Type B pancreatic cell (in vitro differentiated cells): ENCODE results near the gene CFAP43. TPM values are rescaled to one million over a fixed set of nuclear protein-coding genes. Genes with fewer than 3 reads are reported as not detected.

Experiments used
- DNase-seq: peaks from one replicate; pipeline ENCODE4 v3.0.0; 2021; ENCODE audit warnings: mixed read lengths; ENCODE audit not compliant: unreplicated experiment; ENCODE audit errors: extremely low spot score
- H3K27ac Mint-ChIP-seq: 2 replicates; pipeline ENCODE4 v1.8.0; 2021; ENCODE audit warnings: mild to moderate bottlenecking, mixed read lengths
- H3K27me3 Mint-ChIP-seq: 2 replicates; pipeline ENCODE4 v1.8.0; 2021; ENCODE audit warnings: mixed read lengths
- H3K36me3 Mint-ChIP-seq: 2 replicates; pipeline ENCODE4 v1.8.0; 2021; ENCODE audit warnings: mixed read lengths
- H3K4me1 Mint-ChIP-seq: one replicate; pipeline ENCODE4 v1.8.0; 2021; ENCODE audit warnings: mixed read lengths; ENCODE audit not compliant: unreplicated experiment
- H3K4me3 Mint-ChIP-seq: 2 replicates; pipeline ENCODE4 v1.8.0; 2021; ENCODE audit warnings: mild to moderate bottlenecking, mixed read lengths
- H3K9me3 Mint-ChIP-seq: 2 replicates; pipeline ENCODE4 v1.8.0; 2021; ENCODE audit warnings: mixed read lengths
- total RNA-seq: library from RNA; stranded (reverse); gene quantifications from 2 replicates; pipeline ENCODE4 v1.2.1, GENCODE V29; 2021; ENCODE audit warnings: low replicate concordance
- TF ChIP-seq, protein P1 (sequence below): fragments of 200-600 bp; sonication (generic); conservative IDR thresholded peaks from 2 replicates; pipeline ENCODE4 v1.5.0; 2021; ENCODE audit warnings: antibody characterized with exemption, mild to moderate bottlenecking

Gene CFAP43
- total RNA-seq, 1 donor from 2014 or later = 7.6 TPM

GRCh38 chr10:104274762-104275721 lies 42.9 kb upstream of the CFAP43 start:
- H3K27me3 Mint-ChIP-seq = peaks cover 20% of the 10 kb centered on the region
- TF ChIP-seq, protein P1, sequence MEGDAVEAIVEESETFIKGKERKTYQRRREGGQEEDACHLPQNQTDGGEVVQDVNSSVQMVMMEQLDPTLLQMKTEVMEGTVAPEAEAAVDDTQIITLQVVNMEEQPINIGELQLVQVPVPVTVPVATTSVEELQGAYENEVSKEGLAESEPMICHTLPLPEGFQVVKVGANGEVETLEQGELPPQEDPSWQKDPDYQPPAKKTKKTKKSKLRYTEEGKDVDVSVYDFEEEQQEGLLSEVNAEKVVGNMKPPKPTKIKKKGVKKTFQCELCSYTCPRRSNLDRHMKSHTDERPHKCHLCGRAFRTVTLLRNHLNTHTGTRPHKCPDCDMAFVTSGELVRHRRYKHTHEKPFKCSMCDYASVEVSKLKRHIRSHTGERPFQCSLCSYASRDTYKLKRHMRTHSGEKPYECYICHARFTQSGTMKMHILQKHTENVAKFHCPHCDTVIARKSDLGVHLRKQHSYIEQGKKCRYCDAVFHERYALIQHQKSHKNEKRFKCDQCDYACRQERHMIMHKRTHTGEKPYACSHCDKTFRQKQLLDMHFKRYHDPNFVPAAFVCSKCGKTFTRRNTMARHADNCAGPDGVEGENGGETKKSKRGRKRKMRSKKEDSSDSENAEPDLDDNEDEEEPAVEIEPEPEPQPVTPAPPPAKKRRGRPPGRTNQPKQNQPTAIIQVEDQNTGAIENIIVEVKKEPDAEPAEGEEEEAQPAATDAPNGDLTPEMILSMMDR = peak; percentile 84
- H3K9me3 Mint-ChIP-seq = no peaks in the 10 kb centered on the region
- no peaks in the 10 kb centered on the region for H3K4me1 Mint-ChIP-seq
- DNase-seq = no peak
- H3K27ac Mint-ChIP-seq = no peak overlapping the region
- H3K36me3 Mint-ChIP-seq = no peaks in the 10 kb centered on the region
- peak overlapping the region; percentile 59 for H3K4me3 Mint-ChIP-seq

GRCh38 chr10:104273899-104274575 lies 41.9 kb upstream of the CFAP43 start:
- TF ChIP-seq, protein P1 = no peak
- Mint-ChIP-seq H3K27ac (no peak overlapping the region), H3K9me3 (no peaks in the 10 kb centered on the region), H3K4me3 (peak overlapping the region; percentile 59), H3K27me3 (peaks cover 20% of the 10 kb centered on the region), H3K4me1 (no peaks in the 10 kb centered on the region), H3K36me3 (no peaks in the 10 kb centered on the region)
- no peak for DNase-seq

GRCh38 chr10:104273286-104273685 lies 41.1 kb upstream of the CFAP43 start:
- DNase-seq = no peak
- Mint-ChIP-seq H3K4me3 (no peak overlapping the region), H3K4me1 (no peaks in the 10 kb centered on the region), H3K27me3 (peaks cover 20% of the 10 kb centered on the region), H3K36me3 (peaks cover under 1% of the 10 kb centered on the region), H3K27ac (no peak overlapping the region), H3K9me3 (no peaks in the 10 kb centered on the region)
- TF ChIP-seq, protein P1 = no peak

GRCh38 chr10:104268713-104269645 lies 36.8 kb upstream of the CFAP43 start, which contains the start of gene GSTO2:
Gene GSTO2, plus strand, starts transcription at chr10:104269184. Its CDS starts 5,732 bp downstream, at chr10:104274916.
- Mint-ChIP-seq H3K27ac (peak within 1 kb of the TSS; percentile 79), H3K4me1 (peaks cover 5% of the 10 kb centered on the region), H3K36me3 (peaks cover 15% of the 10 kb centered on the region), H3K27me3 (peaks cover 5% of the 10 kb centered on the region), H3K9me3 (no peaks in the 10 kb centered on the region), H3K4me3 (peak within 1 kb of the TSS; percentile 88)
- TF ChIP-seq, protein P1 = no peak
- peak; percentile 98 for DNase-seq

DNA sequence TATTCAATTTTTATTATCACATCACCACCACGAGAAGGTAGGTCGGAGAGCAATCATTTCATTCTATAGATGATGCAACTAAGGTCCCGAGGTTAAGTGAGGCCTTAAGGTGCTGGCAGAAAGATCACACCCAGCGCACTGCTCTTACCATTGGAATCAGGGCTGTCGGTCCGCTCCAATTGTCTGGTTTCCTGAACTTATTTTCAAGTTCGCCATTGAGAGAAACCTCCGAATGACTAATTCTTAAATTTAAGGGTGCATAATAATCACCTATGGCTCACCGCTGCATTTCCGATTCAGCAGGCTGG lies 36.2 kb upstream of the CFAP43 start:
- no peaks in the 10 kb centered on the region for H3K27me3 Mint-ChIP-seq
- no peaks in the 10 kb centered on the region for H3K9me3 Mint-ChIP-seq
- H3K27ac Mint-ChIP-seq = peak overlapping the region; percentile 79
- TF ChIP-seq, protein P1 = no peak
- peak overlapping the region; percentile 88 for H3K4me3 Mint-ChIP-seq
- peaks cover 15% of the 10 kb centered on the region for H3K36me3 Mint-ChIP-seq
- peaks cover 5% of the 10 kb centered on the region for H3K4me1 Mint-ChIP-seq
- no peak for DNase-seq
